Prostate gland (tissue), 2 donors: Measurements from ENCODE around the gene PAX5.

Experiments
- CTCF ChIP-seq, 4 experiments: fragments of 200-600 bp in 2 of 4; fragments of 450-650 bp in 2 of 4; sonication (generic) in 2 of 4; IDR thresholded peaks; 1 replicate in 3 of 4; 2 replicates in 1 of 4; pipeline ENCODE4 v1.5.1; 2016 to 2019; ENCODE audit warnings: antibody characterized with exemption in 4 of 4, mild to moderate bottlenecking in 2 of 4, moderate library complexity in 2 of 4
- POLR2AphosphoS5 ChIP-seq: sonication (generic); formaldehyde crosslinking; IDR thresholded peaks from one replicate; pipeline ENCODE4 v1.6.1; 2017; ENCODE audit warnings: antibody characterized with exemption

- TF ChIP-seq CTCF (IDR thresholded peaks at IDR 0.05) = no peak
- TF ChIP-seq POLR2AphosphoS5 = no peak
Observed at GRCh38 chr9:36828611-36829013, 205.5 kb downstream of the PAX5 start.
